Muscle of back (tissue), 13 donors: ENCODE measurements around the gene GSTA1. TPM values are rescaled to one million over a fixed set of nuclear protein-coding genes. Genes with fewer than 3 reads are reported as not detected.
"Not testable (repeated sequence)": the region's sequence is repeated elsewhere in the genome, so short reads cannot be mapped to it uniquely, and the experiment has no call there.

ENCODE experiments used
- DNase-seq, 3 donors: peaks; one replicate each; pipeline versions ENCODE4 v3.0.0 to v3.0.0-alpha.2; 2013
- long read RNA-seq, 9 donors: transcript quantifications; one replicate each; lab custom pipeline, GENCODE V29; 2026
- polyA plus RNA-seq, 10 donors: library from polyadenylated mRNA; unstranded; fragments of 120-200 nt; gene quantifications; one replicate each; pipeline ENCODE4 v1.2.1, GENCODE V29; 2013; ENCODE audit not compliant: insufficient read length in 10 of 10

Gene GSTA1
- polyA plus RNA-seq: under 1 TPM in 3 of 10 donors, not detected in 7; 0.19 to 0.69 (median 0.34) TPM
- long read RNA-seq, donor 1: 0 reads
- long read RNA-seq, donor 2: 0 reads
- long read RNA-seq, donor 3: 0 reads
- long read RNA-seq, donor 4: 0 reads
- long read RNA-seq, donor 5: 0 reads
- long read RNA-seq, donor 6: 0 reads
- long read RNA-seq, donor 7: 0 reads
- long read RNA-seq, donor 8: 0 reads
- long read RNA-seq, donor 9, partial matches to known transcripts: 0 of 2 reads
- long read RNA-seq, donor 9, other reads (novel, unspliced or antisense): 0 of 2 reads

GRCh38 chr6:52803668-52804255 lies at the start of gene GSTA1:
TSS of gene GSTA1 (minus strand) at chr6:52803816. CDS start at chr6:52799267, 4,549 bp downstream.
- not testable (repeated sequence) for DNase-seq

GRCh38 chr6:52849137-52849536 lies 45.5 kb upstream of the GSTA1 start:
- no peak for DNase-seq

- no peak for DNase-seq
Observed at GRCh38 chr6:52846002-52846401, 42.4 kb upstream of the GSTA1 start.

- no peak for DNase-seq
Observed at GRCh38 chr6:52843605-52844004, 40.0 kb upstream of the GSTA1 start.

GRCh38 chr6:52840763-52841585 lies 37.4 kb upstream of the GSTA1 start, which contains the start of gene GSTA5:
TSS of gene GSTA5 (minus strand) at chr6:52840813.
- DNase-seq: no peak

GRCh38 chr6:52839124-52840055 lies 35.8 kb upstream of the GSTA1 start:
- DNase-seq: peak; percentile 9 to 33 (median 16)

- DNase-seq: no peak
Observed at GRCh38 chr6:52834481-52834880, 30.9 kb upstream of the GSTA1 start.

GRCh38 chr6:52830869-52831268 lies 27.3 kb upstream of the GSTA1 start:
- DNase-seq: not testable (repeated sequence)

- DNase-seq: no peak
Observed at GRCh38 chr6:52829046-52829817, 25.6 kb upstream of the GSTA1 start.

- not testable (repeated sequence) for DNase-seq
Observed at GRCh38 chr6:52828621-52829020, 25.0 kb upstream of the GSTA1 start.

- not testable (repeated sequence) for DNase-seq
Observed at GRCh38 chr6:52827073-52827783, 23.6 kb upstream of the GSTA1 start.

GRCh38 chr6:52826513-52826912 lies 22.9 kb upstream of the GSTA1 start:
- no peak for DNase-seq

GRCh38 chr6:52825900-52826459 lies 22.4 kb upstream of the GSTA1 start:
- not testable (repeated sequence) for DNase-seq

GRCh38 chr6:52825270-52825793 lies 21.7 kb upstream of the GSTA1 start:
- DNase-seq: not testable (repeated sequence)

GRCh38 chr6:52821842-52822241 lies 18.2 kb upstream of the GSTA1 start:
- DNase-seq: no peak

- DNase-seq: no peak
Observed at GRCh38 chr6:52820198-52820597, 16.6 kb upstream of the GSTA1 start.

- peak in 2 of 3 donors; percentile 6 to 12 for DNase-seq
Observed at GRCh38 chr6:52815167-52816092, 11.8 kb upstream of the GSTA1 start.

GRCh38 chr6:52814545-52814944 lies 10.9 kb upstream of the GSTA1 start:
- not testable (repeated sequence) for DNase-seq
